Vagina (tissue), 2 donors: Measurements from ENCODE around the gene ARHGAP18.

ENCODE experiments used
- CTCF ChIP-seq, 3 experiments: fragments of 450-650 bp in 2 of 3; fragments of 200-600 bp in 1 of 3; sonication (generic) in 1 of 3; IDR thresholded peaks; one replicate each; pipeline ENCODE4 v1.5.1; 2017 to 2019; ENCODE audit warnings: antibody characterized with exemption in 3 of 3, mild to moderate bottlenecking in 2 of 3, moderate library complexity in 2 of 3
- POLR2A ChIP-seq, 2 donors: fragments of 450-650 bp; IDR thresholded peaks; one replicate each; pipeline ENCODE4 v1.6.1; 2017; ENCODE audit warnings: antibody characterized with exemption in 2 of 2, mild to moderate bottlenecking in 2 of 2, moderate library complexity in 2 of 2
- POLR2AphosphoS5 ChIP-seq, 2 donors: sonication (generic); formaldehyde crosslinking; IDR thresholded peaks; one replicate each; pipeline ENCODE4 v1.9.0; 2017; ENCODE audit warnings: antibody characterized with exemption in 2 of 2, mild to moderate bottlenecking in 2 of 2, low read depth in 1 of 2; ENCODE audit not compliant: insufficient read depth in 1 of 2

DNA sequence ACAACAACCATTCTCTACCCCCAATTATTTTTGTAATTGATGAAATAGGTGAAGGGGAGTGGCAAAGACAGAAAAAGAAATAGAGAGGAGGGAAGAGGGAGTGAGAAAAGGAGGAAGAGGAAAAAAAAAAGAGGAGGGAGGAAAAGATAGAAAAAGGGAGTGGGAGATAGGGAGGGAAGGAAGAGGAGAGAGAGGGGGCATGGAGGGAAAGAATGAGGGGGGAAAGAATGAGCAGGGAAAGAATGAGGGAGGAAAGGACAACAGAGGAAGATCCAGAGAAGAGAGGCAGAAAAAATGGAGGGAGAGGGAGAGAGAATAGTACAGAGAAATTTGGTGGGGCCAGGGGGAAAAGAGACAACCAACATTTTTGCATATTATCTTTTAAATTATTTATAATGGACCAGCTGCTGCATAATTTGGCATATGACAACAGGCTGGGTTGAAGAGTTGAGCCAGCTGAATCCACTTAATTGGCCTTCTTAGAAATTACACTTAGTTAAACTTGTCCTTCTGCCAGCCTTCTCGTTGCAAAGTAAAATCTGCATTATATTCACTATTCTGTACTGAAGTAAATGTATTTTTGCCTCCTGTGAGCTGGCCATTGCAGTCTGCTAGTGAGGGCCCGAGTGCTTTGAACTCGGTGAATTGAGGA is 101.0 kb downstream of the ARHGAP18 start:
- TF ChIP-seq CTCF (IDR thresholded peaks at IDR 0.05), result no peak
- TF ChIP-seq POLR2A (IDR thresholded peaks at IDR 0.05), result no peak
- TF ChIP-seq POLR2AphosphoS5 (IDR thresholded peaks at IDR 0.05; ENCODE audit: insufficient read depth in 1 of 2, low read depth in 1 of 2), result no peak
